B cell (primary cell): ENCODE results near the gene ATRNL1.

Experiments
- CTCF ChIP-seq: fragments of 200-600 bp; IDR thresholded peaks from one replicate; pipeline ENCODE4 v1.8.0; 2022; ENCODE audit warnings: antibody characterized with exemption, mild to moderate bottlenecking
- EZH2 ChIP-seq: IDR thresholded peaks from 2 replicates; pipeline ENCODE4 v1.6.1; 2012; ENCODE audit warnings: borderline replicate concordance, low read depth, mild to moderate bottlenecking, moderate library complexity, low read length; ENCODE audit not compliant: insufficient read depth, poor library complexity, severe bottlenecking

- TF ChIP-seq CTCF (no peak), EZH2 (no peak)
Measured at GRCh38 chr10:115773832-115774231, 680.7 kb downstream of the ATRNL1 start.
